GM23338 (cell line): Measurements from ENCODE around the gene PER2. TPM values are rescaled to one million over a fixed set of nuclear protein-coding genes. Genes with fewer than 3 reads are reported as not detected.

Experiments used
- ATAC-seq: fragments of 200-7000 bp; cut with Tn5 transposase; 3 replicates; pipeline ENCODE4 v1.9.1; 2020
- DNase-seq: peaks from one replicate; pipeline ENCODE4 v3.0.0-alpha.2; 2015; ENCODE audit warnings: low spot score
- H2AFZ ChIP-seq: fragments of 200-600 bp; sonication (generic); 2 replicates; pipeline ENCODE4 v1.8.0; 2016; ENCODE audit warnings: antibody characterized with exemption, mild to moderate bottlenecking, moderate library complexity
- H3F3A ChIP-seq: fragments of 200-600 bp; sonication (generic); replicated peaks from 2 replicates; pipeline ENCODE4 v1.8.0; 2017; ENCODE audit warnings: antibody characterized with exemption, mixed run types, low read depth
- H3K27ac ChIP-seq: fragments of 200-600 bp; sonication (generic); 2 replicates; pipeline ENCODE4 v1.6.1; 2016; ENCODE audit warnings: low read depth
- H3K27me3 ChIP-seq: fragments of 200-600 bp; sonication (generic); 2 replicates; pipeline ENCODE4 v1.8.0; 2016; ENCODE audit warnings: mild to moderate bottlenecking, mixed run types, moderate library complexity; ENCODE audit not compliant: insufficient read depth
- H3K36me3 ChIP-seq: fragments of 200-600 bp; sonication (generic); 2 replicates; pipeline ENCODE4 v1.8.0; 2016; ENCODE audit warnings: mild to moderate bottlenecking; ENCODE audit not compliant: insufficient read depth
- H3K4me1 ChIP-seq: fragments of 200-600 bp; sonication (generic); 2 replicates; pipeline ENCODE4 v1.8.0; 2016; ENCODE audit warnings: mild to moderate bottlenecking, moderate library complexity; ENCODE audit not compliant: insufficient read depth
- H3K4me2 ChIP-seq: fragments of 200-600 bp; sonication (generic); 2 replicates; pipeline ENCODE4 v1.7.1; 2017; ENCODE audit warnings: mixed run types
- H3K4me3 ChIP-seq: fragments of 200-600 bp; sonication (generic); 2 replicates; pipeline ENCODE4 v1.6.1; 2016; ENCODE audit warnings: mixed run types
- H3K79me2 ChIP-seq: fragments of 200-600 bp; sonication (generic); replicated peaks from 2 replicates; pipeline ENCODE4 v1.8.0; 2017; ENCODE audit warnings: mild to moderate bottlenecking; ENCODE audit not compliant: insufficient read depth
- H3K9me2 ChIP-seq: fragments of 200-600 bp; sonication (generic); 2 replicates; pipeline ENCODE4 v1.8.0; 2017; ENCODE audit not compliant: insufficient read depth
- H4K20me1 ChIP-seq: fragments of 200-600 bp; sonication (generic); replicated peaks from 2 replicates; pipeline ENCODE4 v1.8.0; 2017; ENCODE audit warnings: mild to moderate bottlenecking; ENCODE audit not compliant: insufficient read depth
- H3K27ac Mint-ChIP-seq: 2 replicates; pipeline ENCODE4 v1.8.0; 2020; ENCODE audit warnings: inconsistent platforms, mild to moderate bottlenecking, moderate library complexity, mixed read lengths
- H3K27me3 Mint-ChIP-seq: 3 replicates; pipeline ENCODE4 v1.8.0; 2022; ENCODE audit warnings: low read depth, mild to moderate bottlenecking, moderate library complexity, mixed read lengths, inconsistent platforms; ENCODE audit not compliant: insufficient read depth, poor library complexity
- H3K36me3 Mint-ChIP-seq: 3 replicates; pipeline ENCODE4 v1.8.0; 2021; ENCODE audit warnings: low read depth, mild to moderate bottlenecking, inconsistent platforms, moderate library complexity, mixed read lengths
- H3K4me1 Mint-ChIP-seq: 3 replicates; pipeline ENCODE4 v1.8.0; 2020; ENCODE audit warnings: mild to moderate bottlenecking, inconsistent platforms, mixed read lengths
- H3K4me3 Mint-ChIP-seq: 3 replicates; pipeline ENCODE4 v1.8.0; 2021; ENCODE audit warnings: moderate library complexity, mild to moderate bottlenecking, inconsistent platforms, mixed read lengths
- H3K9me3 Mint-ChIP-seq: 3 replicates; pipeline ENCODE4 v1.8.0; 2020; ENCODE audit warnings: moderate library complexity, mild to moderate bottlenecking, inconsistent platforms, mixed read lengths
- CREB1 ChIP-seq: fragments of 250-450 bp; sonication (Bioruptor Pico); IDR thresholded peaks from 2 replicates; pipeline ENCODE4 v1.5.0; 2020; ENCODE audit warnings: low read depth, mild to moderate bottlenecking, moderate library complexity
- CTCF ChIP-seq, 2 experiments: fragments of 200-600 bp in 1 of 2; sonication (generic) in 1 of 2; conservative IDR thresholded peaks; 2 replicates each; pipeline versions ENCODE4 v1.5.1 to v1.6.1; 2016 to 2017; ENCODE audit warnings: antibody characterized with exemption in 2 of 2, low read depth in 2 of 2, mild to moderate bottlenecking in 2 of 2, moderate library complexity in 1 of 2
- ETS1 ChIP-seq: IDR thresholded peaks from 2 replicates; pipeline ENCODE4 v1.6.1; 2016; ENCODE audit warnings: antibody characterized with exemption
- NANOG ChIP-seq: IDR thresholded peaks from 2 replicates; pipeline ENCODE4 v1.6.1; 2016; ENCODE audit warnings: antibody characterized with exemption, borderline replicate concordance
- ZNF114 ChIP-seq: fragments of 250-450 bp; sonication (Bioruptor Pico); IDR thresholded peaks from 2 replicates; pipeline ENCODE4 v1.5.0; 2020; ENCODE audit warnings: mild to moderate bottlenecking, moderate library complexity
- ZNF462 ChIP-seq: fragments of 250-450 bp; sonication (Bioruptor Pico); IDR thresholded peaks from 2 replicates; pipeline ENCODE4 v1.5.0; 2020; ENCODE audit warnings: mild to moderate bottlenecking, moderate library complexity
- polyA plus RNA-seq: library from polyadenylated mRNA; unstranded; fragments of >200 nt; fragmentation: Nextera tagmentation; extraction: Ambion mirVana; gene quantifications from 2 replicates; pipeline ENCODE4 v1.2.1, GENCODE V29; 2016
- total RNA-seq: library from RNA; depleted of rRNA; stranded (reverse); fragments of >200 nt; shearing (Covaris generic); gene quantifications from 2 replicates; pipeline ENCODE4 v1.2.3, GENCODE V29; 2014

The PER2 gene
- total and polyA plus RNA-seq, 2 experiments from 2014 or later: 2.2 to 4.6 TPM

- no peak for TF ChIP-seq ZNF462 (CRISPR knock-in tag)
These were observed 49.4 kb upstream of the PER2 start (continued) for GRCh38 chr2:238337846-238338245.

- no peaks in the 10 kb centered on the region; the same call in 2 of the 3 replicates for H3K4me1 Mint-ChIP-seq
- DNase-seq: no peak
- Histone ChIP-seq H3K79me2 (0 out of 2 replicates have a peak, but pooled peaks cover 4% of the 10 kb centered on the region), H3K4me2 (no peak overlapping the region), H3K36me3 (no peaks in the 10 kb centered on the region), H3K27ac (no peak overlapping the region), H2AFZ (no peak overlapping the region), H3K27me3 (no peaks in the 10 kb centered on the region), H4K20me1 (peaks cover 5% of the 10 kb centered on the region; the same call in 1 of the 2 replicates), H3F3A (no peaks in the 10 kb centered on the region), H3K9me2 (no peaks in the 10 kb centered on the region), H3K4me1 (no peaks in the 10 kb centered on the region), H3K4me3 (no peak overlapping the region)
- H3K27me3 Mint-ChIP-seq: peaks cover 2% of the 10 kb centered on the region
- no peak overlapping the region for H3K27ac Mint-ChIP-seq
- ATAC-seq: no peak
- no peaks in the 10 kb centered on the region for H3K9me3 Mint-ChIP-seq
- H3K4me3 Mint-ChIP-seq: no peak overlapping the region
- no peaks in the 10 kb centered on the region for H3K36me3 Mint-ChIP-seq
- TF ChIP-seq ZNF114 (no peak), NANOG (no peak), CREB1 (CRISPR knock-in tag) (no peak), ETS1 (no peak), CTCF (conservative IDR thresholded peaks at IDR 0.05; ENCODE audit: low read depth in 2 of 2) (no peak)
These were observed 48.5 kb upstream of the PER2 start for GRCh38 chr2:238336793-238337444.
